GM10266 (cell line): ENCODE measurements around the gene JSRP1.

Experiments used
- DNase-seq: peaks from one replicate; pipeline ENCODE4 v3.0.0; 2012; ENCODE audit errors: extremely low spot score
- TF ChIP-seq, protein P1 (sequence below): IDR thresholded peaks from 2 replicates; pipeline ENCODE4 v1.5.1; 2012; ENCODE audit warnings: mild to moderate bottlenecking, low read depth; ENCODE audit not compliant: control insufficient read depth, insufficient read depth; ENCODE audit errors: missing control alignments

Gene JSRP1

DNA sequence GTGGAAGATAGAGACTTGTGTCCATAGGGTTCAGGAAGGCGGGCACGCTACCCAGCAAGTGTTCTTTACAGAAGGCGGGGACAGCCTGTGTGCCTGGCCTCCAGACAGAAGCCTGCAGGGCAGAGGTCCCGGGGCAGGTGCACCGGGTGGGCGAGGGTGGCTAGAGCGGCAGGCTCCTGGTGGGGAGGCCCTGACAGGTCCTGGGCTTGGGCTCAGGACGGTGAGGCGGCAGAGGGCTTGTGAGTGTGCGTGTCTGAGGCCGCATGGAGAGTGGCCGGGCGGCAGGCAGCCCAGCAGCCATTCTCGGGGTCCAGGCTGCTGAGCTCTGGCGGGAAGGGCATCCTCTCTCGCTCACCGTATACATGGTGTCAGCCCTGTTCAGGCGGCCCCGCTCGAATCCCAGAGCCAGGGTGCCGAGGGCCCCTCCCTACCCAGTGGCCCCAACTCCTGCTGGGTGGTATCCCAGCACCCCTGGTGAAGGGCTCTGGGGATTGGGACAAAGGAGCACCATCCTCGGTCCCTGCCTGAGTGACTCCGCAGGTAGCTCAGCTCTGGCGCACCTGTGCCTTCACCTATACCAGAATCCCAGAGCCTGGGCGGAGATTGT is 10.1 kb downstream of the JSRP1 start:
- TF ChIP-seq, protein P1, sequence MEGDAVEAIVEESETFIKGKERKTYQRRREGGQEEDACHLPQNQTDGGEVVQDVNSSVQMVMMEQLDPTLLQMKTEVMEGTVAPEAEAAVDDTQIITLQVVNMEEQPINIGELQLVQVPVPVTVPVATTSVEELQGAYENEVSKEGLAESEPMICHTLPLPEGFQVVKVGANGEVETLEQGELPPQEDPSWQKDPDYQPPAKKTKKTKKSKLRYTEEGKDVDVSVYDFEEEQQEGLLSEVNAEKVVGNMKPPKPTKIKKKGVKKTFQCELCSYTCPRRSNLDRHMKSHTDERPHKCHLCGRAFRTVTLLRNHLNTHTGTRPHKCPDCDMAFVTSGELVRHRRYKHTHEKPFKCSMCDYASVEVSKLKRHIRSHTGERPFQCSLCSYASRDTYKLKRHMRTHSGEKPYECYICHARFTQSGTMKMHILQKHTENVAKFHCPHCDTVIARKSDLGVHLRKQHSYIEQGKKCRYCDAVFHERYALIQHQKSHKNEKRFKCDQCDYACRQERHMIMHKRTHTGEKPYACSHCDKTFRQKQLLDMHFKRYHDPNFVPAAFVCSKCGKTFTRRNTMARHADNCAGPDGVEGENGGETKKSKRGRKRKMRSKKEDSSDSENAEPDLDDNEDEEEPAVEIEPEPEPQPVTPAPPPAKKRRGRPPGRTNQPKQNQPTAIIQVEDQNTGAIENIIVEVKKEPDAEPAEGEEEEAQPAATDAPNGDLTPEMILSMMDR, result no peak

DNA sequence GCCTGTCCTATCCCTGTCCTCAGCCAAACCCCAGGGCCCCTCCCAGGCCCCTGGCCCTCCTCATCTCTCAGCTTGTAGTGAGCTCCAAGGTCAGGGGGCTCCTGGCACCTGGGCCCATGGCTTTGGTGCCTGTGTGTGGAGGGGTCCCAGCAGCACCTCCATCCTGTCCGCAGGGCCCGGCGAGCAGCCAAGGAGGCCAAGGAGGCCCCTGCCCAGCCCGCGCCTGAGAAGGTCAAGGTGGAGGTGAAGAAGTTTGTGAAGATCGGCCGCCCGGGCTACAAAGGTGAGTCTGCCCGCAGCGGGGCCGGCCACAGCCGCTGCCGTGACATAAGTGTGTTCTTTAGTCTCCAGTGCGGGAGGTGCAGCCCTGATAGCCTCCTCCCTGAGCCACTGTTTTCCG is 10.9 kb downstream of the JSRP1 start:
- TF ChIP-seq, protein P1, result no peak
- no peak for DNase-seq

More for the DNA sequence above, 10.1 kb downstream of the JSRP1 start:
- no peak for DNase-seq

DNA sequence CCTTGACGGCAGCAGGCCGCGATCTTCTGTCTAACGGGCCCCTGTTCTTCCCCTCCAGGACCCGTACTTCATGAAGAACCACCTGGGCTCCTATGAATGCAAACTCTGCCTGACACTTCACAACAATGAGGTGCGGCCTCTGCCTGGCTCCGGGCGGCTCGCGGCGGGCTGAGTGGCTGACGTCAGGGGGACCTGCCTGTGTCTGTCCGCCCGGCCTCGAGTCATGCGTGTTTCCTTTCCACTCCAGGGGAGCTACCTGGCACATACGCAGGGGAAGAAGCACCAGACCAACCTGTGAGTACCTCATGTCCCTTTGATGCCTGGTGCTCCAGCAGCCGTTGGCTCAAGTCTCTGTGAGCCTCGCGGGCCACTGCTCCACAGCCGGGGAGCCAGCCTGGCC is 11.7 kb downstream of the JSRP1 start:
- DNase-seq, result no peak
- TF ChIP-seq, protein P1, result no peak

DNA sequence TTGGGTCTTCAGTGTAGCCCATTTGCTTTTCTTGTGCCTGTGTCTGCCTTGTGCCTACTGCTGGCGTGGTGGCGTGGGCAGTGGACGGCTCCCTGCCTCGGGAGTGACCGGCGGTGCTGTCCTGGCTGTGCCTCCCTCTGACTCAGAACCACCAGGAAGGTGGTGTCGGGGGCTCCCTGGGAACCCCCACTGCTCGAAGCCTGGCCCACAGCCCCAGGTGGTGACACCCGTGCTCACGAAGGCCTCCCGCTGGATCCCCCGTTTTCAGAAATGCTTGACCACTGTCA is 12.1 kb downstream of the JSRP1 start:
- TF ChIP-seq, protein P1, result no peak

DNA sequence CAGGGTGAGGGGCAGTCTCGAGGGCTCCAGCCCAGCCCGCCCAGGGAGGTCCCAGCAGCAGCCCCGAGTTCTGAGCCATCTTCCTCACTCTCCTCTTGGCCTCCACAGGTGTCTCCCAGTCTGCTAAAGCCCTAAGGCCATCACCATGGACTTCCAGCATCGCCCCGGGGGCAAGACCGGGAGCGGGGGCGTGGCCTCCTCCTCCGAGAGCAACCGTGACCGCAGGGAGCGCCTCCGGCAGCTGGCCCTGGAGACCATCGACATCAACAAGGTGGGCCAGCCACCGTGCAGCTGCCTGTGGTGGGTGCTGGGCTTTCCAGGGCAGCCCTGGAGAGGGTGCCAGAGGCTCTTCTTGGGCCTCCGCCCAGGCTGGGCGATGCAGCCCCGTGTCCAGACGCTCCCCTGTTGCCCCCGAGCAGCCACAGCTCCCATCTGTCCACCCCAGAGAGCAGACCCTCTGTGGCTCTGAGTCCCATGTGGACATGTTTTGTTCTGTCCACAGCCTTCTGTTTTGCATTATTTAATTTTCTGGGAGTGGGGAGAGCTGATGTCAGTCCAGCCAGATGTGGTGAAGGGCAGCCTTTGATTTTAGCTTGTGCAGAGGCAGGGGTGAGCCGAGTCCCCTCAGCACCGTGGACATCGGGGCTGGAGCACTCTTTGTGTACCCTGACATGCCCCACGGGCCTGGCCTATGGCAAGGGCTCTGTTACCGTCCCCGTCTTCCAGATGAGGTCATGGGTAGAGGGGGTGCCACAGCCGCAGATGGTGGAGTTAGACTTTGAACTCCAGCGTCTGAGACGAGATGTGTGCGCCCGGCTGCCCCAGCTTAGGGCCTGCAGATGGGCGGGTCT is 12.7 kb downstream of the JSRP1 start:
- no peak for DNase-seq
- TF ChIP-seq, protein P1, result no peak

More for the DNA sequence above, 12.1 kb downstream of the JSRP1 start:
- no peak for DNase-seq

DNA sequence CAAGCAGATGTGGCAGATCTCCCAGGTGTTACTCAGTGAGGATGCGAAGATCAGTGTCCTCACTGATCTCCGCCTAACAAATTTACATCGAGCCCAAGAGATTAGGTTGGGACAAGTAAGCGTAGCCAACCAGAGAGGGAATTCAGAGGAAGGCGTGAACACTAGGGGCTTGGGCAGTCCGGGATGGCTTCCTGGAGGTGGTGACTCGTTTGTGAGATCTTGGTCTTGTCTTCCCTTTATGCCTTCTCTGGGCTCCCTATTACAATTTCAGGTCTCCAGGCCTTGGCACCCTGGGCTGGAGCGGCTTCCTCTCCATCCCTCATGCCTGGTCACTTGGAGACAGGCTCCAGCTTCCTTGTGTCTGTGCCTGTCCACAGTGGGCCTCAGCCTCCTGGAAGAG is 13.4 kb downstream of the JSRP1 start:
- DNase-seq, result no peak
- TF ChIP-seq, protein P1, result no peak

DNA sequence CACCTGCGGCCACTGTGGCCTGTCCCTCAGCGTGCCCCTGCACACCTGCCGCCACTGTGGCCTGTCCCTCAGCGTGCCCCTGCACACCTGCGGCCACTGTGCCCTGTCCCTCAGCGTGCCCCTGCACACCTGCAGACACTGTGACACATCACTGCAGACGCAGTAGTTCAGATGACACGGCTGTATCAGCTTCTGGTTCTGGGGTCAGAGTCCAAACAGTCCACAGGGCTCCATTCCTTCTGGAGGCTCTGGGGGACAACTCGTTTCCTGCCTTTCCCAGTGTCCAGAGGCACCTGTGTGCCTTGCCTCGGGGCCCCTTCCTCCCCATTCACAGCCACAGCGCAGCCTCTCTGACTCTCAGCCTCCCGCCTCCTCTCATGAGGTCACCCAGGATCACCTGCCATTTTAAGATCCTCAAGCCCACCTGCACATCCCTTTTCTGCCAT is 14.1 kb downstream of the JSRP1 start:
- TF ChIP-seq, protein P1, result no peak
- no peak for DNase-seq
